Measurements from ENCODE around the gene DNASE2B.
A peak's percentile ranks its signal among the peaks of the same experiment; 100 is the strongest.

Gene DNASE2B

GRCh38 chr1:84363019-84363418, 35.3 kb upstream of the DNASE2B start:
- Mint-ChIP-seq H3K36me3 (ENCODE audit: low read depth) (no peaks in the 10 kb centered on the region), H3K27me3 (ENCODE audit: low read depth) (no peaks in the 10 kb centered on the region), H3K4me1 (peaks cover 5% of the 10 kb centered on the region)

GRCh38 chr1:84363622-84364021, 34.7 kb upstream of the DNASE2B start:
- Mint-ChIP-seq H3K36me3 (ENCODE audit: low read depth) (no peaks in the 10 kb centered on the region), H3K27ac (no peak overlapping the region), H3K4me3 (no peak overlapping the region), H3K9me3 (no peaks in the 10 kb centered on the region), H3K27me3 (ENCODE audit: low read depth) (no peaks in the 10 kb centered on the region), H3K4me1 (peaks cover 5% of the 10 kb centered on the region)
- TF ChIP-seq, protein P1, sequence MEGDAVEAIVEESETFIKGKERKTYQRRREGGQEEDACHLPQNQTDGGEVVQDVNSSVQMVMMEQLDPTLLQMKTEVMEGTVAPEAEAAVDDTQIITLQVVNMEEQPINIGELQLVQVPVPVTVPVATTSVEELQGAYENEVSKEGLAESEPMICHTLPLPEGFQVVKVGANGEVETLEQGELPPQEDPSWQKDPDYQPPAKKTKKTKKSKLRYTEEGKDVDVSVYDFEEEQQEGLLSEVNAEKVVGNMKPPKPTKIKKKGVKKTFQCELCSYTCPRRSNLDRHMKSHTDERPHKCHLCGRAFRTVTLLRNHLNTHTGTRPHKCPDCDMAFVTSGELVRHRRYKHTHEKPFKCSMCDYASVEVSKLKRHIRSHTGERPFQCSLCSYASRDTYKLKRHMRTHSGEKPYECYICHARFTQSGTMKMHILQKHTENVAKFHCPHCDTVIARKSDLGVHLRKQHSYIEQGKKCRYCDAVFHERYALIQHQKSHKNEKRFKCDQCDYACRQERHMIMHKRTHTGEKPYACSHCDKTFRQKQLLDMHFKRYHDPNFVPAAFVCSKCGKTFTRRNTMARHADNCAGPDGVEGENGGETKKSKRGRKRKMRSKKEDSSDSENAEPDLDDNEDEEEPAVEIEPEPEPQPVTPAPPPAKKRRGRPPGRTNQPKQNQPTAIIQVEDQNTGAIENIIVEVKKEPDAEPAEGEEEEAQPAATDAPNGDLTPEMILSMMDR (IDR thresholded peaks at IDR 0.05; ENCODE audit: unreplicated experiment in 3 of 3) = no peak

More at GRCh38 chr1:84363019-84363418, 35.3 kb upstream of the DNASE2B start:
- Mint-ChIP-seq H3K27ac (no peak overlapping the region), H3K4me3 (no peak overlapping the region), H3K9me3 (no peaks in the 10 kb centered on the region)
- TF ChIP-seq, protein P1 (IDR thresholded peaks at IDR 0.05; ENCODE audit: unreplicated experiment in 3 of 3) = no peak

DNA sequence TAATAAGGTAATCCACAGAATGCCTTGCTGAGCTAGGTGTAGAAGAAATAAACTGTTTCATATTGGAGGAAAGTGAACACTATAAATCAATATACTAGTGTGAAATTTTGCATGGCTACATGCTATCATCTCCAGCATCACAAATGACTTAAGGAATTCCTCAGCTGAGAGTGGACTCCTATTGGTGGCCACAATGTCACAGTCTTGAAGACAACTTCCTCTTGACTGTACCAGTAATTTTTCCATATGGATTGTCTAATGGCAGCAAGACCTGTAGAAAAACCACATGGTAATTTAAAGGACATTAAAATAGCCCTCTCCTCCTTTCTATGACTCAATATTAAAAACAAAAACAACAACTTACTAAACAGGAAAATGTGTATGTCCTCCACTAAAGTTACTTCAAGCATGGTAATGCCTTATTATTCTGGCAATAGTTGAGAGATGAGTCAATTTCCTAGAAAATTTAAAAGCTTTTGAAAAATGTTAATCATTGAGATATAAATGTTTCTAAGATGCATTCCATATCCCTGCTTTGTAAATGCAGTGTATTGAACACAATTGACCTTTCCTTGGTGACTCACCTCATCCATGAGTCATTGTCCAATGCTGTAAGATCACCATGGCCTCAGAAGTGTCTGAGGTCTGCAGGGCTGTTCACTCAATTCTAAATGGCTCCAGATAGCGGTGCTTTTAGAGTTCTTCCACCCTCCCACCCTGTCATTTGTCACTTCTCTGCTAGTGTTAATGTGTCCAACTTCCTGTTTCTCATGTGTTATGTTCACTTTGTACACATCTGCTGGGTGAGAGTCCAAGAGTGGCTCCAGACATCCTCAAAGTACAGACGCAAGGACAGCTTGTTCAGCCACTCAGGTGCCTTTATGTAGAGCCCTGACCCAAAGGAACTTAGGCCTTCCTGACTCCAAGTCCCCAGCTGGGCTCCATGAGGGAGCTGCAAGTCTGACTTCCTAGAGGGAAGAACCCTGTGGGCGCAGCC, 32.8 kb upstream of the DNASE2B start:
- H3K9me3 Mint-ChIP-seq = no peaks in the 10 kb centered on the region
- no peak overlapping the region for H3K4me3 Mint-ChIP-seq
- TF ChIP-seq, protein P1 (IDR thresholded peaks at IDR 0.05; ENCODE audit: unreplicated experiment in 3 of 3) = no peak
- peak overlapping the region in 1 of 3 experiments; percentile 21 for H3K27ac Mint-ChIP-seq
- H3K27me3 Mint-ChIP-seq (ENCODE audit: low read depth) = no peaks in the 10 kb centered on the region
- no peaks in the 10 kb centered on the region for H3K36me3 Mint-ChIP-seq (ENCODE audit: low read depth)
- H3K4me1 Mint-ChIP-seq = peaks cover 5% of the 10 kb centered on the region

DNA sequence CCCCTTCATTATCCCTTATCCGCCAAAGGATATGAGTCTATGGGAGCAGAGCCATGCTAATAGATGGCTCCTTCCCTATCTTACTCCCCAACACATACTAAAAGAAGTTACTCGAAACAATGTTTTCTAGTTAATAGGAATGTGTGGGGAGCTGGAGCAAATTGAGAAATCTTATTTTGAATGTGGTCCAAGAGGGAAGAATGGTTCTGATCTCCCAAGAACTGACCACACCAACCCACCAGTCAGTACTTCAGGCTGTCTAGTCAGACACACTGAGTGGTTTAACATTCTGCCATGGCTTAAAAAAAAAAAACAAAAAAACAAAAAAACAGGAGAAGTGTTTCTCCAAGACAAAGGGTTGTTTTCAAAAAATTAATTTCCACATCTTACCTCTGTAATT, 31.5 kb upstream of the DNASE2B start:
- TF ChIP-seq, protein P1 (IDR thresholded peaks at IDR 0.05; ENCODE audit: unreplicated experiment in 3 of 3) = no peak
- no peak overlapping the region for H3K4me3 Mint-ChIP-seq
- peaks cover 5% of the 10 kb centered on the region for H3K4me1 Mint-ChIP-seq
- H3K9me3 Mint-ChIP-seq = no peaks in the 10 kb centered on the region
- H3K27me3 Mint-ChIP-seq (ENCODE audit: low read depth) = no peaks in the 10 kb centered on the region
- H3K27ac Mint-ChIP-seq = no peak overlapping the region
- no peaks in the 10 kb centered on the region for H3K36me3 Mint-ChIP-seq (ENCODE audit: low read depth)

DNA sequence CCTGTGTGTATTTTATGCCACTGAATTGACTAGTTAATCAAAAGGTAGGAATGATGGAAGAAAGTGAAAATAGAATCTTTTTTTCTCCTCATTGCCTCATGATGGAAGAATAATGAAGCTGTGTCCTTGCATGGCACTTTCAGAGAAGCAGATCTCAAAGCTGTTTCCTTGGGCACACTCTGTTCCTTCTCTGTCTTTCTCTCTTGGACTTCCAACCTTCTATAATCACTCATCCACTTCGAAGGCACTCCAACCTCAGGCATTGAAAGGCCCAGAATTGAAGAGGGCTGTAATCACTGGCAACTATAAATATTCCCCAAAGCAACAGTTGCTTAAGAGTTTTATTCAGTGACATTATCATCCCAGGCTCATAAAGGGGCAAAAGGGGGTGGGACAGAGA, 31.1 kb upstream of the DNASE2B start:
- H3K27ac Mint-ChIP-seq = no peak overlapping the region
- H3K9me3 Mint-ChIP-seq = no peaks in the 10 kb centered on the region
- TF ChIP-seq, protein P1 (IDR thresholded peaks at IDR 0.05; ENCODE audit: unreplicated experiment in 3 of 3) = no peak
- no peaks in the 10 kb centered on the region for H3K36me3 Mint-ChIP-seq (ENCODE audit: low read depth)
- H3K27me3 Mint-ChIP-seq (ENCODE audit: low read depth) = no peaks in the 10 kb centered on the region
- no peak overlapping the region for H3K4me3 Mint-ChIP-seq
- H3K4me1 Mint-ChIP-seq = peaks cover 5% of the 10 kb centered on the region
